Activated naive CD4-positive, alpha-beta T cell treated with anti-CD3 and anti-CD28 coated beads, Interleukin-2, amount 50 U/mL, for 72 hours (primary cell): ENCODE results near the gene MRC1. TPM values are rescaled to one million over a fixed set of nuclear protein-coding genes. Genes with fewer than 3 reads are reported as not detected.

Experiments
- ATAC-seq, 2 donors: fragments of 150-1000 bp; cut with Tn5 transposase; 2 replicates each; pipeline ENCODE4 v1.10.0; 2021; ENCODE audit warnings: mild to moderate bottlenecking in 2 of 2, moderate library complexity in 2 of 2
- DNase-seq, 2 donors: peaks; one replicate each; pipeline ENCODE4 v3.0.0; 2021 to 2022; ENCODE audit warnings: low spot score in 2 of 2
- H3K27ac Mint-ChIP-seq, 2 donors: one replicate each; pipeline ENCODE4 v1.8.0; 2022; ENCODE audit warnings: mild to moderate bottlenecking in 2 of 2, mixed read lengths in 2 of 2
- H3K36me3 Mint-ChIP-seq, 2 donors: one replicate each; pipeline ENCODE4 v1.8.0; 2022; ENCODE audit warnings: mixed read lengths in 2 of 2
- H3K9me3 Mint-ChIP-seq, 2 donors: one replicate each; pipeline ENCODE4 v1.8.0; 2022; ENCODE audit warnings: mixed read lengths in 2 of 2
- total RNA-seq, 2 donors: library from RNA; stranded (reverse); gene quantifications; one replicate each; pipeline ENCODE4 v1.2.3, GENCODE V29; 2022

Gene MRC1
- total RNA-seq: not detected

DNA sequence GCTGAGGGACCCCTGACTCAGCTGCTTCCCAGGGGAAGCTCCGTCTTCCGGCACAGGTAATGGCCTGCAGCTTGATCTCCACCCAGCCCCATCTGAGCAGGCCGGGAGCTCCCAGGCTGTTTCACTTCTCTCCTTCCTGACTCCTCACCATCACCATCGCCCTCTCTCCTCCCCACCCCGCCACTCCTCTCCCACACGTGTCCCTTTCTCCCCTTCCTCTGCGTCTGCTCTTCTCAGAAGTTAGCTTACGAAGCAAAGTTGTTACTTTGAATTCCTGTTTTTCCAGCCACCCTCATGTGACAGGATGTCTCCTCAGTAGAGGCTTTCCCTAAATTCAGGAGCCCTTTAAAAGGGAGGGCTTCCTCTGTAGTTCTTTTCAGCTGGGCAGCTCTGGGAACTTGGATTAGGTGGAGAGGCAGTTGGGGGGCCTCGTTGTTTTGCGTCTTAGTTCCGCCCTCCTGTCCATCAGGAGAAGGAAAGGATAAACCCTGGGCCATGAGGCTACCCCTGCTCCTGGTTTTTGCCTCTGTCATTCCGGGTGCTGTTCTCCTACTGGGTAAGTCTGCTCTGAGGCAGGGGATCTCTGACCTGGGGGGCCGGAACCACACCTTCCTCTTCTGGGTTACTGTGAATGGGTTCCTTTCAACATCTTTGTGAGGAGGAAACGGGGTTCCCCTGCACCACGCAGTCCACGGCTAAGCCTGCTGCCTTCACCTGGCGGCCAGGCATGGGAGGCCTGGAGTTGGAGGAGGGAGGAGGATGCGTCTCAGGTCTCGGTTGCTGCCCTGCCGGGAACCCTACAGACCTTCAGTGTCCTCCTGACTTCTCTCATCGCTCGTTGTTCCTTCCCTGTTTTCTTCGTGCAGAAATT, at the start of gene MRC1:
Gene MRC1 (plus strand): TSS at position 378 of the 871 bp plus-strand sequence. CDS start 118 bp downstream, at position 496.
- no peaks in the 10 kb centered on the region for H3K36me3 Mint-ChIP-seq
- peak within 1 kb of the TSS in 1 of 2 donors; percentile 12 for H3K27ac Mint-ChIP-seq
- ATAC-seq: no peak
- no peaks in the 10 kb centered on the region for H3K9me3 Mint-ChIP-seq
- no peak for DNase-seq

GRCh38 chr10:17764142-17764541, 45.0 kb upstream of the MRC1 start:
- Mint-ChIP-seq H3K36me3 (no peaks in the 10 kb centered on the region), H3K27ac (no peak overlapping the region)
- no peak for ATAC-seq

GRCh38 chr10:17765602-17766001, 43.5 kb upstream of the MRC1 start:
- Mint-ChIP-seq H3K27ac (no peak overlapping the region), H3K9me3 (no peaks in the 10 kb centered on the region), H3K36me3 (no peaks in the 10 kb centered on the region)
- no peak for DNase-seq
- ATAC-seq: no peak

More at GRCh38 chr10:17764142-17764541, 45.0 kb upstream of the MRC1 start:
- no peaks in the 10 kb centered on the region for H3K9me3 Mint-ChIP-seq
- no peak for DNase-seq

DNA sequence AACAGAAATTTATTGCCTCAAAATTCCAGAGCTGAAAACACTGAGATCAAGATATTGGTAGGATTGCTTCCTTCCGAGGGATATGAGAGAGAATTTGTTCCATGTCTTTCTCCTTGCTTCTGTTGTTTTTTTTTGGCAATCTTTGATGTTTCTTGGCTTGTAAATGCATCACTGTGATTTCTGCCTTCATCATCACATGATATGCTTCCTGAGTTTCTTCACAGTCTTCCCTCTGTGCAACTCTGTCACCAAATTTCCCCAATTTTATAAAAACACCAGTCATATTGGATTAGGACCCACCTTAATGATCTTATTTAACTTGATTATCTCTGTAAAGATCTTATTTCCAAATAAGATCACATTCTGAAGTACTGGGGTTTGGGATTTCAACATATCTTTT, 42.4 kb upstream of the MRC1 start:
- H3K9me3 Mint-ChIP-seq: no peaks in the 10 kb centered on the region
- no peaks in the 10 kb centered on the region for H3K36me3 Mint-ChIP-seq
- DNase-seq: no peak
- no peak overlapping the region for H3K27ac Mint-ChIP-seq
- no peak for ATAC-seq

DNA sequence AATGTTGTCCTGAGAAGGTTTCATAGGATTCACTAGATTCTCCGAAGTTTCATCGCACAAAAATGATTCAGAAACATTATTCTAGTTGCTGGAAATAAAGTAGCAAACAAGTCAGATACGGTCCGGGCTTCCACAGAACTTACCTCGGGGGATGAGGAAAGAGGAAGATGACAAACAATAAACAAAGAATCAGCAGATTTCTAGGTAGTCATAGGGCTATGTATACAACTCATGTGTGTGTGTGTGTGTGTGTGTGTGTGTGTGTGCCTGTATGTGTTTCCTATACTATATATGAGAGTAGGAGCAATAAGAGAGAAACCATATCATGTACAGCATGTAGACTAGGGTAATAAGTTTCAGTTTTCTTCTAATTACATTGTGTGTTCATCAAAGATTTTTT, 40.7 kb upstream of the MRC1 start:
- DNase-seq (no peak), ATAC-seq (no peak)
- Mint-ChIP-seq H3K36me3 (no peaks in the 10 kb centered on the region), H3K27ac (no peak overlapping the region), H3K9me3 (no peaks in the 10 kb centered on the region)

DNA sequence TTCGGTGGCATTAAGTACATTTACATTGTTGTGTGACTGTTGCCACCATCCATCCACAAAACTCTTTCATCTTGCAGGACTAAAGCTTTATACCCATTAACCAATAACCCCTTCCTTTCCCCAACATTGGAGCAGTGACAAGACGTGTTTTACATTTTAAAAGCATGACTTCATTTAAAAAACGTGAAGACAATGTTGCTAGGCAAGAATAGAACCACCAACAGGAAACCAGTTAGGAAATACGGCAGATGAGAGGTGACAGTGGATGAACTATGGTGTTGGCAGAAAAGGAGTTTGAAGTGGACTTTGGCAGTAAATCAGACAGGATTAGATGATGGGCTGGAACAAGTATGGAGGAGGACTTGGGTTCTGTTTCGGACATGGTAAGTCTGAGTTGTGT, 40.2 kb upstream of the MRC1 start:
- Mint-ChIP-seq H3K36me3 (no peaks in the 10 kb centered on the region), H3K27ac (no peak overlapping the region), H3K9me3 (no peaks in the 10 kb centered on the region)
- no peak for ATAC-seq
- no peak for DNase-seq

- no peaks in the 10 kb centered on the region for H3K9me3 Mint-ChIP-seq
- DNase-seq (no peak), ATAC-seq (no peak)
- H3K27ac Mint-ChIP-seq: no peak overlapping the region
- H3K36me3 Mint-ChIP-seq: no peaks in the 10 kb centered on the region
These were observed 38.1 kb upstream of the MRC1 start for GRCh38 chr10:17771017-17771416.

DNA sequence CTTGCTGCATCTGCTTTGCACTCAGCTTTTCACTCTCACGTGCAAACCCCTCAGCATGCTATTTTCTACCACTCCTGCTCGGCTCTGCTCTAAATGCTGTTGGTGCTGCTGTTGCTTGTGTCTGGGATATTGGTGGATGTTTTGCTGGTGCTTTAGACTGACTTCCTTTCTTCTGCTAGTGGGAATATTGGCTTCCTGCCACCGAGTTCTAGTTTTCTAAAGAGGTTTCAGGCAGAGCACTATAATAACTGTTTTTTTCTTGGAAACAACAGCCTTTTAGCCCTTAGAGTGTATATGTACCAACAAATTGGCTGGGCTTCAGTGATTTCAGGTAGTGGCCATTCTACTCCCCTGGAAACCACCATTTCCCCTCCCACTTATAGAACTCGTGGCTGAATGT, 29.4 kb upstream of the MRC1 start:
- no peak for DNase-seq
- no peaks in the 10 kb centered on the region for H3K36me3 Mint-ChIP-seq
- no peak overlapping the region for H3K27ac Mint-ChIP-seq
- H3K9me3 Mint-ChIP-seq: no peaks in the 10 kb centered on the region
- no peak for ATAC-seq

DNA sequence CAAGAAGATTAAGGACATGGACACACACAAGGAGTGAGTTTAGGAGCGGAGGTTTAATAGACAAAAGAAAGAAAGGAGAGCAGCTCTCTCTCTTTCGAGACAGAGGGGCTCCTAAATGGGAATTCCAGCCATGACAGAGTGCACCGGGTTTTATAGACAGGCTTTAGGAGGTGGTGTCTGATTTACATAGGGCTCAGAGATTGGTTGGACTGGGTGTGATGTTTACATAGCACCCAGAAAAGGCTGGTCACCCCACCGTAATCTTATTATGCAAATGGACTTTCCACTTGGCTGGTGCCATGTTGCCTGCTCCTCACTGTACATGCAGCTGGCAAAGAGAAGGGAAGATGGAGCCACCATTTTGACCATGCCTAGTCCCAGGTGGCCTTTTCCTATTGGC, 28.4 kb upstream of the MRC1 start:
- Mint-ChIP-seq H3K9me3 (no peaks in the 10 kb centered on the region), H3K27ac (no peak overlapping the region), H3K36me3 (no peaks in the 10 kb centered on the region)
- DNase-seq (no peak), ATAC-seq (no peak)

DNA sequence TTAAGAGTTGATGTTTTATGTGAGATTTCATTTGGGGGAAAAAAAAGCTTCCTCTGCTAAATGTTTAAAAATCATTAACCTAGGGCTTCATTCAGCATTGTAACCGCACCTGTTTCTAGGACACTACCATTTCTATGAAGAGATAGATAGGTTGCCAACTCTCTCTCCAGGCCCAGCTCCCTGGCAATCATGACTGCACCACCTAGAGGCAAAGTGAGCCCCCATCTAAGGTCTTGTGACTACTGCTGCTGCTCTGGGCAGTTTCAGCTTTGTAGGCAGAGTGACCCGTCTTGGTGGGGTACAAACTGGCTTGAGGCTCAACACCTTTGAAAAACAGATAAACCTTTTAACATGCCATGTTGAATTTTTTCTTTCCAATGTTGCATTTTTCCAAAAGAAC, 27.3 kb upstream of the MRC1 start:
- H3K36me3 Mint-ChIP-seq: no peaks in the 10 kb centered on the region

DNA sequence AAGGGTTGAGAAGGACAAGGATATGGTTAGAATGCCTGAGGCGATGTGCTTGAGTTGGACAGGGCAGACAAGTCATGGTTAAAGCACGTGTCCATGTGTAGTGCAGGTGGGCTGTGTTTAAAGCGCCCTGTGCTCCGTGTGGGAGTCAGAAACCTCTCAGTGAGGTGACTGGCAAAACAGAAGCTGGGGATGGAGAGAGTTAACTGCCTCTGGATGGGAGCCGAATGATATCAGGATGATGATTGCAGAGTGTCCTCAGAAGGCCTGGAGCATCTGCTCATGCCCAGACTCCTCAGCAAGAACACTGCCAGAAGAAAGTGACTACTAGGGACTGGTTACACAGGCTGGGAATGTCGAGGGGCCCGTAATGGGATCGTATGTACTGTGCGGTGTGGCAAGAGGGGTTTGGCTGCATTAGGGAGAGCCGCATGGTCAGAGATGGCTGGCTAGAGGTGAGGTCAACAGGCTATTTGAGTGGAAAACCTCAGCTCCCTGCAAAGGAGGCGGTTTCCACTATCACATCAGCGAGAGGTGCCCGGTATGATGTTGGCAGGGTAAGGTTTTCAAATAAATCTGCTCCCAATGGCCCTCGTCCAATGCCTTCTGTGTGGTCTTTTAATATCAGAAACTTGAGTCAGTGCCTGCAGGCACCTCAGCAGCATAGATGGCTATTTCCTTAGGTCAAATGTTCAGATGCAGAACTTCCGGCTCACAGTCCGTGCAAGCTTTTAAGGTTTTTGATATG, 26.1 kb upstream of the MRC1 start:
- ATAC-seq (no peak), DNase-seq (no peak)
- Mint-ChIP-seq H3K36me3 (no peaks in the 10 kb centered on the region), H3K9me3 (no peaks in the 10 kb centered on the region), H3K27ac (no peak overlapping the region)

More for the DNA sequence above, 27.3 kb upstream of the MRC1 start:
- Mint-ChIP-seq H3K27ac (no peak overlapping the region), H3K9me3 (no peaks in the 10 kb centered on the region)
- ATAC-seq (no peak), DNase-seq (no peak)

DNA sequence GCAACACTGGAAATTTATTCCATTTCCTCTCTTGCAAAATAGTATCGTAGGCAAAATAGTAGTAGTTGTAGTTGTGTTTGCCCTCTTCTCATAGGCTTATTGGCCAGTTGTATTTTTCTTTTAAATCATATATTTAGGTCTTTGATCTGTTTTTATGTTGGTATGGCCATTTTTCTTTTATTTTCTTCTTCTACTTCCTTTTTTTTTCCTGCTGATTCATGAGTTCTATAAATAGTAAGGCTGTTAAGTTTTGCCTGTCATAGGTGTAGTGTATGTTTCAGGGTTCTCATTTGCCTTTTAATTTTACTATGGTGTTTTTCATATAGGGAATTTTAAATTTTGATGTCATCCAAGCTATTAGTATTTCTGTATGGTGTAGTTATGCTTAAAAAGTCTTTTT, 25.4 kb upstream of the MRC1 start:
- no peaks in the 10 kb centered on the region for H3K36me3 Mint-ChIP-seq
- DNase-seq (no peak), ATAC-seq (no peak)
- no peak overlapping the region for H3K27ac Mint-ChIP-seq
- H3K9me3 Mint-ChIP-seq: no peaks in the 10 kb centered on the region

GRCh38 chr10:17784688-17785087, 24.5 kb upstream of the MRC1 start:
- DNase-seq (no peak), ATAC-seq (no peak)
- H3K9me3 Mint-ChIP-seq: no peaks in the 10 kb centered on the region
- no peak overlapping the region for H3K27ac Mint-ChIP-seq
- no peaks in the 10 kb centered on the region for H3K36me3 Mint-ChIP-seq

GRCh38 chr10:17785276-17785930, 23.7 kb upstream of the MRC1 start:
- Mint-ChIP-seq H3K9me3 (no peaks in the 10 kb centered on the region), H3K27ac (no peak overlapping the region), H3K36me3 (no peaks in the 10 kb centered on the region)
- no peak for DNase-seq
- no peak for ATAC-seq

DNA sequence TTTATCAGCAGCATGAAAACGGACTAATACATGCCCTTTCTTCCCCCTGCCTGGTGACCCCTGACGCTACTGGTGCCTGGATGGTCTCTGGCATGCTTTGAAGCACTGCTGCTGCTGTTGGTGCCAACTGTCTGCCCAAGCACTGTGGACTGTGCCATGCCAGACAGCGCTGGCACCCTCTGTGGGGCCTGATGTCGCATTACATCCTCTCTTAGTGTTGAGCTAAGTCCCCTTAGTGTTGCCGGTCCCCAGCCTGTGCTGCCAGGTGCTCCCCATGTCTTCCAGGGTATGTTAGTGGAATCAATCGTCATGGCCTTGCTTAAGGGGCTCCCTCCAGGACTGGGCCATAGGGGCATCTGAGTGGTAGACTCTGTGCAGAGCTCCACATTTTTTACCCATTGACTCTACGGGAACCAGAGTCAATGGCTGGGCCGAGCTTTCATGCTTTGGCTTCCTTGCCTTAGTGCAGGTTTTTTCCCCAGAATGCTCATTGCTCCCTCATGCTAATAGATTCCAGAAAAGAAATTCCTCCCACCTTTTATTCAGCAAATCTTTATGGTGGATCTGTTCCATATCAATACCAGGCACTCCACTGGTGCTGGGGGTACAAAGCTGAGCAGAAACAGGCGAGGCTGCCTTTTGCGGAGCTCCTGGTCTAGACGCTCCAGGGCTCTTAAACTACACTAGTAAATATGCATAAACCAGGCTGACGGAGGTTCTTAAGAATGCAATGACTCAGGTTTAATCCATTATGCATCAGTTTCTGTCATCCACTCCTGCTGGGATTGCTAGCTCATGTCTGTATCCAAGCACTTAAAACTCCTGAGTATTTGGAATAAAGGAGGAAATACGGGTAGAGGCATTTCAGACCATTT, 21.8 kb upstream of the MRC1 start:
- H3K9me3 Mint-ChIP-seq: no peaks in the 10 kb centered on the region
- no peak for DNase-seq
- ATAC-seq: no peak
- H3K27ac Mint-ChIP-seq: no peak overlapping the region
- H3K36me3 Mint-ChIP-seq: no peaks in the 10 kb centered on the region

DNA sequence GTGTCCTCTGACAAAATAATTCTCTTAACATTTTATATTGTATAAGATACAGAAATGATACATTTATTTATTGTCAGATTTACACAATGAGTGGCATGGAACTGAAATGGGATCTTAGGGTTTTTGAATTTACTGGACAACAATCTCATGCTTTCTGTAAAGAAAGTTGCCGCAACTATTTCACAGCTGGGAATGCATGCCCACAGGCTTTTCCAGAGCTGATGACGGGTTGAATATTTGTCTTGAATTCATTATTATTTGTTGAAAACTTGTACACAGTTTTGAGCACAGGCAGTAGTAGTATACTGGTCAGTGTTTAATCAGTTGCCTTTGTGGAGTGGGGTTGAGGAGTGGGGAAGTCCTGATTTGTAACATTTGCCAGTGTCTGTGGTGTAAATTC, 20.5 kb upstream of the MRC1 start:
- H3K36me3 Mint-ChIP-seq: no peaks in the 10 kb centered on the region

More for the DNA sequence above, 20.5 kb upstream of the MRC1 start:
- Mint-ChIP-seq H3K27ac (no peak overlapping the region), H3K9me3 (no peaks in the 10 kb centered on the region)
- DNase-seq (no peak), ATAC-seq (no peak)
